ENCODE measurements around the gene ARFGEF2.

DNA sequence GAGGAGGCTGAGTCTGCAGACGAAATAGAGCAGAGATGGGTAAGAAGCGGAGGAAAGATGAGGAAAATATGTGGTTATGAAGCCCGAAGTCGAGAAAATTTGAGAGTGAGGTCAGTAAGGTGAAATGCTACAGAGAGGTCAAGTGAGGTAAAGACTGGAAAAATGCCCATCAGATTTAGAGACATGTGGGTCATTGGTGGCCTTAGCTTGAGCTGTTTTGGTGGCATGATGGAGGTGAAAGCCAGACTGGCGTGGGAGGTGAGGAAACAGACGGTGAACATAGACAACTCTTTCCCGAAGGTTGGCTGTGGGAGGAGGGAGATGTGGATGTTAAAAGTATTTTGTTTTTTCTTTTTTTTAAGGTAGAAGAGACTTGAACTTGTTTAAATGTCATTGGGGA, 9.4 kb downstream of the ARFGEF2 start:
- TF ChIP-seq, protein P1, sequence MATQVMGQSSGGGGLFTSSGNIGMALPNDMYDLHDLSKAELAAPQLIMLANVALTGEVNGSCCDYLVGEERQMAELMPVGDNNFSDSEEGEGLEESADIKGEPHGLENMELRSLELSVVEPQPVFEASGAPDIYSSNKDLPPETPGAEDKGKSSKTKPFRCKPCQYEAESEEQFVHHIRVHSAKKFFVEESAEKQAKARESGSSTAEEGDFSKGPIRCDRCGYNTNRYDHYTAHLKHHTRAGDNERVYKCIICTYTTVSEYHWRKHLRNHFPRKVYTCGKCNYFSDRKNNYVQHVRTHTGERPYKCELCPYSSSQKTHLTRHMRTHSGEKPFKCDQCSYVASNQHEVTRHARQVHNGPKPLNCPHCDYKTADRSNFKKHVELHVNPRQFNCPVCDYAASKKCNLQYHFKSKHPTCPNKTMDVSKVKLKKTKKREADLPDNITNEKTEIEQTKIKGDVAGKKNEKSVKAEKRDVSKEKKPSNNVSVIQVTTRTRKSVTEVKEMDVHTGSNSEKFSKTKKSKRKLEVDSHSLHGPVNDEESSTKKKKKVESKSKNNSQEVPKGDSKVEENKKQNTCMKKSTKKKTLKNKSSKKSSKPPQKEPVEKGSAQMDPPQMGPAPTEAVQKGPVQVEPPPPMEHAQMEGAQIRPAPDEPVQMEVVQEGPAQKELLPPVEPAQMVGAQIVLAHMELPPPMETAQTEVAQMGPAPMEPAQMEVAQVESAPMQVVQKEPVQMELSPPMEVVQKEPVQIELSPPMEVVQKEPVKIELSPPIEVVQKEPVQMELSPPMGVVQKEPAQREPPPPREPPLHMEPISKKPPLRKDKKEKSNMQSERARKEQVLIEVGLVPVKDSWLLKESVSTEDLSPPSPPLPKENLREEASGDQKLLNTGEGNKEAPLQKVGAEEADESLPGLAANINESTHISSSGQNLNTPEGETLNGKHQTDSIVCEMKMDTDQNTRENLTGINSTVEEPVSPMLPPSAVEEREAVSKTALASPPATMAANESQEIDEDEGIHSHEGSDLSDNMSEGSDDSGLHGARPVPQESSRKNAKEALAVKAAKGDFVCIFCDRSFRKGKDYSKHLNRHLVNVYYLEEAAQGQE (IDR thresholded peaks at IDR 0.05; ENCODE audit: low read depth) = no peak
- TF ChIP-seq FOXM1 (IDR thresholded peaks at IDR 0.05; ENCODE audit: borderline replicate concordance, low read depth) (no peak), EGR1 (IDR thresholded peaks at IDR 0.05) (no peak), CEBPB (IDR thresholded peaks at IDR 0.05) (no peak), EP300 (IDR thresholded peaks at IDR 0.05; ENCODE audit: borderline replicate concordance) (no peak)
- TF ChIP-seq, protein P2, sequence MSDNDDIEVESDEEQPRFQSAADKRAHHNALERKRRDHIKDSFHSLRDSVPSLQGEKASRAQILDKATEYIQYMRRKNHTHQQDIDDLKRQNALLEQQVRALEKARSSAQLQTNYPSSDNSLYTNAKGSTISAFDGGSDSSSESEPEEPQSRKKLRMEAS (IDR thresholded peaks at IDR 0.05) = no peak
